ENCODE data around the gene ATXN2L.
A peak's percentile ranks its signal among the peaks of the same experiment; 100 is the strongest.

The ATXN2L gene

GRCh38 chr16:28835864-28836760 is 13.3 kb downstream of the ATXN2L start:
- FAIRE-seq (no peak), DNase-seq (ENCODE audit: extremely low spot score, insufficient read length, low read depth) (no peak)

- DNase-seq (ENCODE audit: extremely low spot score, insufficient read length, low read depth): no peak
- FAIRE-seq: no peak
Measured at GRCh38 chr16:28836761-28837064, 13.9 kb downstream of the ATXN2L start.

- FAIRE-seq (no peak), DNase-seq (ENCODE audit: extremely low spot score, insufficient read length, low read depth) (no peak)
Measured at GRCh38 chr16:28837672-28838557, 15.1 kb downstream of the ATXN2L start.

GRCh38 chr16:28838558-28838918 is 15.7 kb downstream of the ATXN2L start:
- FAIRE-seq (no peak), DNase-seq (ENCODE audit: extremely low spot score, insufficient read length, low read depth) (no peak)

GRCh38 chr16:28839004-28839639 is 16.3 kb downstream of the ATXN2L start:
- no peak for FAIRE-seq

GRCh38 chr16:28839899-28840298 is 17.1 kb downstream of the ATXN2L start:
- no peak for FAIRE-seq
- DNase-seq (ENCODE audit: extremely low spot score, insufficient read length, low read depth): no peak

More at GRCh38 chr16:28839004-28839639, 16.3 kb downstream of the ATXN2L start:
- DNase-seq (ENCODE audit: extremely low spot score, insufficient read length, low read depth): no peak

GRCh38 chr16:28842696-28843095 is 19.9 kb downstream of the ATXN2L start:
- no peak for DNase-seq (ENCODE audit: extremely low spot score, insufficient read length, low read depth)

GRCh38 chr16:28843766-28844165 is 21.0 kb downstream of the ATXN2L start:
- FAIRE-seq (no peak), DNase-seq (ENCODE audit: extremely low spot score, insufficient read length, low read depth) (no peak)

More at GRCh38 chr16:28842696-28843095, 19.9 kb downstream of the ATXN2L start:
- no peak for FAIRE-seq

GRCh38 chr16:28844226-28844885 is 21.6 kb downstream of the ATXN2L start:
- FAIRE-seq (no peak), DNase-seq (ENCODE audit: extremely low spot score, insufficient read length, low read depth) (no peak)

- FAIRE-seq: peak; percentile 78
- DNase-seq (ENCODE audit: extremely low spot score, insufficient read length, low read depth): no peak
Measured at GRCh38 chr16:28845293-28845692, 22.5 kb downstream of the ATXN2L start.

- FAIRE-seq (no peak), DNase-seq (ENCODE audit: extremely low spot score, insufficient read length, low read depth) (no peak)
Measured at GRCh38 chr16:28845761-28846079, 22.9 kb downstream of the ATXN2L start.

- DNase-seq (ENCODE audit: extremely low spot score, insufficient read length, low read depth) (peak; percentile 95), FAIRE-seq (peak; percentile 98)
Measured at GRCh38 chr16:28846080-28846932, 23.5 kb downstream of the ATXN2L start, which contains the start of gene TUFM. TUFM (minus strand) TSS chr16:28846348; CDS start chr16:28846269, 79 bp downstream.

- peak; percentile 9 for FAIRE-seq
Measured at GRCh38 chr16:28846933-28847273, 24.1 kb downstream of the ATXN2L start.

GRCh38 chr16:28858421-28858820 is 35.6 kb downstream of the ATXN2L start:
- FAIRE-seq (no peak), DNase-seq (ENCODE audit: extremely low spot score, insufficient read length, low read depth) (no peak)

More at GRCh38 chr16:28846933-28847273, 24.1 kb downstream of the ATXN2L start:
- DNase-seq (ENCODE audit: extremely low spot score, insufficient read length, low read depth): no peak

- FAIRE-seq (no peak), DNase-seq (ENCODE audit: extremely low spot score, insufficient read length, low read depth) (no peak)
Measured at GRCh38 chr16:28859326-28859725, 36.5 kb downstream of the ATXN2L start.

GRCh38 chr16:28863929-28864793 is 41.4 kb downstream of the ATXN2L start:
- FAIRE-seq (no peak), DNase-seq (ENCODE audit: extremely low spot score, insufficient read length, low read depth) (no peak)

- FAIRE-seq (no peak), DNase-seq (ENCODE audit: extremely low spot score, insufficient read length, low read depth) (no peak)
Measured at GRCh38 chr16:28865001-28865688, 42.3 kb downstream of the ATXN2L start.

Data from GM18507 (cell line).